GM10847 (cell line): ENCODE data around the gene TPM4.

Source experiments
- POLR2A ChIP-seq: IDR thresholded peaks from 2 replicates; pipeline ENCODE4 v1.6.1; 2011; ENCODE audit not compliant: insufficient read length; ENCODE audit errors: extremely low read depth

TPM4 gene

GRCh38 chr19:16125737-16126495, 49.6 kb downstream of the TPM4 start:
- no peak for TF ChIP-seq POLR2A

- no peak for TF ChIP-seq POLR2A
Observed at GRCh38 chr19:16127080-16127479, 50.8 kb downstream of the TPM4 start.

- no peak for TF ChIP-seq POLR2A
Observed at GRCh38 chr19:16127776-16128371, 51.6 kb downstream of the TPM4 start.

GRCh38 chr19:16131648-16132047, 55.4 kb downstream of the TPM4 start:
- TF ChIP-seq POLR2A: no peak

GRCh38 chr19:16133818-16134217, 57.5 kb downstream of the TPM4 start:
- no peak for TF ChIP-seq POLR2A

GRCh38 chr19:16134510-16134909, 58.2 kb downstream of the TPM4 start:
- no peak for TF ChIP-seq POLR2A

- no peak for TF ChIP-seq POLR2A
Observed at GRCh38 chr19:16135430-16136127, 59.3 kb downstream of the TPM4 start.

- TF ChIP-seq POLR2A: no peak
Observed at GRCh38 chr19:16136185-16136999, 60.1 kb downstream of the TPM4 start.

GRCh38 chr19:16139752-16140151, 63.5 kb downstream of the TPM4 start:
- TF ChIP-seq POLR2A: no peak

- TF ChIP-seq POLR2A: peak; percentile 12
Observed at GRCh38 chr19:16141043-16141442, 64.7 kb downstream of the TPM4 start.

- TF ChIP-seq POLR2A: no peak
Observed at GRCh38 chr19:16142032-16142580, 65.8 kb downstream of the TPM4 start.

- TF ChIP-seq POLR2A: peak; percentile 88
Observed at GRCh38 chr19:16143399-16144215, 67.3 kb downstream of the TPM4 start, which contains the start of gene HSH2D. Gene HSH2D (plus strand): TSS chr19:16143685. CDS start chr19:16148751, 5,066 bp downstream.

- TF ChIP-seq POLR2A: no peak
Observed at GRCh38 chr19:16144216-16144581, 67.9 kb downstream of the TPM4 start.

GRCh38 chr19:16146112-16146511, 69.8 kb downstream of the TPM4 start:
- TF ChIP-seq POLR2A: no peak

- TF ChIP-seq POLR2A: no peak
Observed at GRCh38 chr19:16148443-16149229, 72.3 kb downstream of the TPM4 start.
